Measurements from ENCODE around the gene SLC5A7.

- TF ChIP-seq CSRNP3 (CRISPR knock-in tag; IDR thresholded peaks at IDR 0.05) (no peak), ZC3H10 (CRISPR knock-in tag; IDR thresholded peaks at IDR 0.05) (no peak), ISL1 (CRISPR knock-in tag; IDR thresholded peaks at IDR 0.05) (no peak), TOX (CRISPR knock-in tag; IDR thresholded peaks at IDR 0.05; ENCODE audit: borderline replicate concordance) (no peak), RARB (CRISPR knock-in tag; IDR thresholded peaks at IDR 0.05) (no peak), OSR1 (CRISPR knock-in tag; IDR thresholded peaks at IDR 0.05) (no peak)
Measured at GRCh38 chr2:107999158-107999557, 12.8 kb downstream of the SLC5A7 start.

Measured in SK-N-SH treated with all-trans-retinoic acid at 6 μM for 48 hours (cell line).